ENCODE measurements around the gene FBN1. TPM values are rescaled to one million over a fixed set of nuclear protein-coding genes. Genes with fewer than 3 reads are reported as not detected.

The FBN1 gene
- total RNA-seq (100 to 1,000 TPM in 1 of 4 donors, 10 to 100 TPM in 3; 31.3 to 101 (median 64.0) TPM), polyA plus RNA-seq (17.9 TPM)
- long read RNA-seq, donor 1, full-length matches to known transcripts: 3 of 22 reads
- long read RNA-seq, donor 1, partial matches to known transcripts: 17 of 22 reads
- long read RNA-seq, donor 1, other reads (novel, unspliced or antisense): 2 of 22 reads
- long read RNA-seq, donor 2, partial matches to known transcripts: 4 of 5 reads
- long read RNA-seq, donor 2, other reads (novel, unspliced or antisense): 1 of 5 reads
- long read RNA-seq, donor 3, partial matches to known transcripts: 23 of 28 reads
- long read RNA-seq, donor 3, other reads (novel, unspliced or antisense): 5 of 28 reads
- long read RNA-seq, donor 4, full-length matches to known transcripts: 1 of 2 reads
- long read RNA-seq, donor 4, partial matches to known transcripts: 1 of 2 reads
- long read RNA-seq, donor 4, other reads (novel, unspliced or antisense): 0 of 2 reads

DNA sequence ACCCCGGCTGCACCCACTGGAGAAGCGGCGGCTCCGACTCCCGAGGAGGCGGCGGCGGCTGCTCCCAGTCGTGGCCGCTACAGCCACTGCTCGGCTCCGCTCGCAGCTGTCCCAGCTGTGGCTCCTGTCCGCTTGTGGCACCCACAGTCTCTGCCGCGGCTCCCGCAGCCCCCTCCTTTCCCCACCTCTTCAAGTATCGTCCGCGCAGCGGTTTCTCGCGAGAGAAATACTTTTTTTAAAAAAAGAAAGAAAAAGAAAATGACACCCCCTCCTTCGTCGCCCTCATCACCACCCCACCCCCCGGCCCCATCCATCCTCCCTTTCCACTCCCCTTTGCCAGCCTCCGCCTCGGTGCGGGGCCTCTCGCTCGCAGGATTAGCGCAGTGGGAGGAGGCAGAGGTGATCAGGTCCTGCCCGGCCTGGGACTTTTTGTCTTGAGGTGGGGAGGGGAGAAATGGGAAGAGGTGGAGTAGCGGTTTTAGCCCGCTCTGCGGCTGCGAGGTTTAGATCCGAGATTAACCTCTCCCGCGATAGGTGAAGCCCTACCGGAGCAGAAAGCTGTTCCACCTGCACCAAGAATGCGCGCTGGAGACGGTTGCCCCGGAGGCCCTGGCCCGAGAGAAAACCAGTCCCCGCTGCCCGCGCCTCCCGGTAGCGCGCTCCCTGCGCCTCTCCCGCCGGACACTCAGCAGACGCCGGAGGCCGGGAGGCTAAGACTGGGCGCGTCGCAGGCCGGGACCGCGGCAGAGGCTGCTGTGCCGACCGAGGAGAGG, at the start of gene FBN1:
Gene FBN1, minus strand, starts transcription at position 152 of the 773 bp plus-strand sequence. CDS start 940 bp downstream, outside the sequence.
- WGBS: under 1% methylated on average over 66 of the region's 66 CpGs

GRCh38 chr15:48693484-48693883, 48.0 kb upstream of the FBN1 start:
- intact Hi-C loops (cut with DNase I): no loop called here

More for the DNA sequence above, at the start of gene FBN1:
- Histone ChIP-seq H3K27ac (ENCODE audit: low read length) (peak within 1 kb of the TSS; percentile 67), H3K9me3 (ENCODE audit: control insufficient read depth, low read length) (no peaks in the 10 kb centered on the region), H3K4me1 (ENCODE audit: control insufficient read depth, insufficient read depth, low read length) (no peaks in the 10 kb centered on the region), H3K4me3 (ENCODE audit: low read length) (peak within 1 kb of the TSS; percentile 58), H3K27me3 (ENCODE audit: control insufficient read depth, insufficient read depth) (no peaks in the 10 kb centered on the region)
- ATAC-seq: peak; percentile 91 to 93
- DNase-seq: peak; percentile 84 to 91 (median 89)
- intact Hi-C loops (cut with DNase I): loop anchor here in 2 of 4 donors (10.0 kb wide), 4 partner anchors 111 to 291 kb away; no protein-coding TSS in a partner anchor

GRCh38 chr15:48688493-48688892, 43.0 kb upstream of the FBN1 start:
- 48% methylated on average over 2 of the region's 2 CpGs for WGBS
- no peaks in the 10 kb centered on the region for H3K27me3 ChIP-seq (ENCODE audit: control insufficient read depth, insufficient read depth)
- H3K4me1 ChIP-seq (ENCODE audit: control insufficient read depth, insufficient read depth, low read length): no peaks in the 10 kb centered on the region
- intact Hi-C loops (cut with DNase I): no loop called here
- DNase-seq: no peak
- H3K9me3 ChIP-seq (ENCODE audit: control insufficient read depth, low read length): no peaks in the 10 kb centered on the region
- ATAC-seq: no peak
- no peak overlapping the region for H3K4me3 ChIP-seq (ENCODE audit: low read length)
- H3K27ac ChIP-seq (ENCODE audit: low read length): no peak overlapping the region

More at GRCh38 chr15:48693484-48693883, 48.0 kb upstream of the FBN1 start:
- peaks cover 1% of the 10 kb centered on the region for H3K4me1 ChIP-seq (ENCODE audit: control insufficient read depth, insufficient read depth, low read length)
- no peak overlapping the region for H3K27ac ChIP-seq (ENCODE audit: low read length)
- H3K9me3 ChIP-seq (ENCODE audit: control insufficient read depth, low read length): no peaks in the 10 kb centered on the region
- ATAC-seq: peak in 1 of 2 donors; percentile 47
- no peak for DNase-seq
- no peak overlapping the region for H3K4me3 ChIP-seq (ENCODE audit: low read length)
- H3K27me3 ChIP-seq (ENCODE audit: control insufficient read depth, insufficient read depth): no peaks in the 10 kb centered on the region

- H3K9me3 ChIP-seq (ENCODE audit: control insufficient read depth, low read length): no peaks in the 10 kb centered on the region
- no peaks in the 10 kb centered on the region for H3K27me3 ChIP-seq (ENCODE audit: control insufficient read depth, insufficient read depth)
- H3K4me1 ChIP-seq (ENCODE audit: control insufficient read depth, insufficient read depth, low read length): peaks cover 4% of the 10 kb centered on the region
- DNase-seq: peak in 1 of 3 donors; percentile 14
- H3K27ac ChIP-seq (ENCODE audit: low read length): no peak overlapping the region
- no peak for ATAC-seq
- no peak overlapping the region for H3K4me3 ChIP-seq (ENCODE audit: low read length)
- WGBS: 95% methylated on average over 4 of the region's 4 CpGs
- intact Hi-C loops (cut with DNase I): no loop called here
These were observed 38.7 kb upstream of the FBN1 start for GRCh38 chr15:48683991-48684765.

- H3K9me3 ChIP-seq (ENCODE audit: control insufficient read depth, low read length): no peaks in the 10 kb centered on the region
- ATAC-seq (peak; percentile 75 to 90), DNase-seq (peak; percentile 69 to 85 (median 72))
- H3K4me1 ChIP-seq (ENCODE audit: control insufficient read depth, insufficient read depth, low read length): peaks cover 4% of the 10 kb centered on the region
- no peaks in the 10 kb centered on the region for H3K27me3 ChIP-seq (ENCODE audit: control insufficient read depth, insufficient read depth)
- H3K27ac ChIP-seq (ENCODE audit: low read length): no peak overlapping the region
- WGBS: 86% methylated on average over 2 of the region's 2 CpGs
- intact Hi-C loops (cut with DNase I): no loop called here
- H3K4me3 ChIP-seq (ENCODE audit: low read length): no peak overlapping the region
These were observed 37.6 kb upstream of the FBN1 start for GRCh38 chr15:48682942-48683651.

DNA sequence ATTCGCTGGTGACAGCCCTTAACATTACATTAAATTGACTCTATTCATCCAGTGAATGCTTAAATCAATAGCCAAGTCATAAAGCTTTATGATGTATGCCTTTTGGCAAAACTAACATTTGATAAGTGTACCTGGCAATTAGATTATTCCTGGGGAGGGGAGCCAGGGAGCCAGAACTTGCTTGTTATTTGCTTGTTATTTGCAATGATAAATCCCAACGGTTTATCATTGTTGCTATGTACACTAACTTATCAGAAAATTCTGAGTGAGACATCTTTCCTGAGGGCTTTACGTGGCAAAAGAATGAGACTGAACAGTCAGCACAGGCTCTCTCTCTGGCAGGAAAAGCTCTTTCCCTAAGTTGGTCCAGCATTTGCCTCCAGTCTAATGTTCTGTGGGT, 35.8 kb upstream of the FBN1 start:
- Histone ChIP-seq H3K4me1 (ENCODE audit: control insufficient read depth, insufficient read depth, low read length) (peaks cover 4% of the 10 kb centered on the region), H3K4me3 (ENCODE audit: low read length) (no peak overlapping the region), H3K9me3 (ENCODE audit: control insufficient read depth, low read length) (no peaks in the 10 kb centered on the region), H3K27ac (ENCODE audit: low read length) (no peak overlapping the region), H3K27me3 (ENCODE audit: control insufficient read depth, insufficient read depth) (no peaks in the 10 kb centered on the region)
- ATAC-seq (no peak), DNase-seq (no peak)
- WGBS: 48% methylated on average over 3 of the region's 3 CpGs
- intact Hi-C loops (cut with DNase I): no loop called here

GRCh38 chr15:48680841-48681240, 35.3 kb upstream of the FBN1 start:
- intact Hi-C loops (cut with DNase I): no loop called here
- H3K27me3 ChIP-seq (ENCODE audit: control insufficient read depth, insufficient read depth): no peaks in the 10 kb centered on the region
- H3K4me3 ChIP-seq (ENCODE audit: low read length): no peak overlapping the region
- ATAC-seq (no peak), DNase-seq (no peak)
- H3K4me1 ChIP-seq (ENCODE audit: control insufficient read depth, insufficient read depth, low read length): peaks cover 4% of the 10 kb centered on the region
- H3K27ac ChIP-seq (ENCODE audit: low read length): no peak overlapping the region
- WGBS: 78% methylated on average over 1 of the region's 1 CpG
- no peaks in the 10 kb centered on the region for H3K9me3 ChIP-seq (ENCODE audit: control insufficient read depth, low read length)

DNA sequence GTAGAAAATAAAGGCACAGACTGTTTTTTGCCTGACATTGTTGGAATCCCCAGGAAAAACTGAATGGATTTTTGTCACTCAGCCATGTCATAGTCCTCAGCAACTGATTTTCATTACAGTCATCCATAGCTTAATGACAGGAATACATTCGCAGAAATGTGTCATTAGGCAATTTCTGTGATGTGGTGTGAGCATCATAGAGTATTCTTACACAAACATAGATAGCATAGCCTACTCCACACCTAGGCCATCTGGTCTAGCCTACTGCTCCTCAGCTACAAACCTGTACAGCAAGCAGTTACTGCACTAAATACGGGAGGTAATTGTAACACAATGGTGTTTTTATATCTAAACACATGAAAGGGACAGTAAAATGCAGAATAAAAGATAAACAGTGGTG, 34.4 kb upstream of the FBN1 start:
- H3K27ac ChIP-seq (ENCODE audit: low read length): no peak overlapping the region
- DNase-seq (no peak), ATAC-seq (no peak)
- no peak overlapping the region for H3K4me3 ChIP-seq (ENCODE audit: low read length)
- H3K27me3 ChIP-seq (ENCODE audit: control insufficient read depth, insufficient read depth): no peaks in the 10 kb centered on the region
- WGBS: 66% methylated on average over 2 of the region's 2 CpGs
- intact Hi-C loops (cut with DNase I): no loop called here
- H3K4me1 ChIP-seq (ENCODE audit: control insufficient read depth, insufficient read depth, low read length): peaks cover 4% of the 10 kb centered on the region
- no peaks in the 10 kb centered on the region for H3K9me3 ChIP-seq (ENCODE audit: control insufficient read depth, low read length)

DNA sequence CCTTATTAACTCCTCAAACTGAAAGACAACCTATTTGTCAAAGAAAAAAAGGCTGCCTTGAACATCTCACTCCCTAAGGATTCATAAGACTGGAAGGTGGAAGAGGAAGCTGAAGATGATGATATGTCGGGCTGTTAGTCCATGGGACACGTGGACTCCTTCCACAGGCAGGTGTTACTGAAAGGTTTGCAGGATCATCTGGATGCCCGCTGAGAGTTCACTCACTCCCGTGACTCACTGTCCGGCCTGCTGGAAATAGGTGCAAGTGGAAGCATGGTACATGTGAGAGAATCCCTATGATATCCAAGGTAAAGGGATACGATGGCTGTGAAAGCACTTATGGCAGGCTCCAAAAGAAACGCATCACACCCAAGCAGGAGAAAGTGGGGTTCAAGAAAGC, 33.3 kb upstream of the FBN1 start:
- WGBS: 90% methylated on average over 7 of the region's 7 CpGs
- peaks cover 4% of the 10 kb centered on the region for H3K4me1 ChIP-seq (ENCODE audit: control insufficient read depth, insufficient read depth, low read length)
- intact Hi-C loops (cut with DNase I): no loop called here

GRCh38 chr15:48677821-48678220, 32.3 kb upstream of the FBN1 start:
- 90% methylated on average over 2 of the region's 2 CpGs for WGBS
- no peak for DNase-seq

More for the DNA sequence above, 33.3 kb upstream of the FBN1 start:
- ATAC-seq (no peak), DNase-seq (no peak)
- no peak overlapping the region for H3K4me3 ChIP-seq (ENCODE audit: low read length)
- H3K9me3 ChIP-seq (ENCODE audit: control insufficient read depth, low read length): no peaks in the 10 kb centered on the region
- no peak overlapping the region for H3K27ac ChIP-seq (ENCODE audit: low read length)
- H3K27me3 ChIP-seq (ENCODE audit: control insufficient read depth, insufficient read depth): no peaks in the 10 kb centered on the region

More at GRCh38 chr15:48677821-48678220, 32.3 kb upstream of the FBN1 start:
- Histone ChIP-seq H3K4me3 (ENCODE audit: low read length) (no peak overlapping the region), H3K27ac (ENCODE audit: low read length) (no peak overlapping the region), H3K27me3 (ENCODE audit: control insufficient read depth, insufficient read depth) (no peaks in the 10 kb centered on the region), H3K4me1 (ENCODE audit: control insufficient read depth, insufficient read depth, low read length) (peaks cover 4% of the 10 kb centered on the region), H3K9me3 (ENCODE audit: control insufficient read depth, low read length) (no peaks in the 10 kb centered on the region)
- intact Hi-C loops (cut with DNase I): no loop called here
- ATAC-seq: no peak
